ENCODE data around the gene NEO1. TPM values are rescaled to one million over a fixed set of nuclear protein-coding genes. Genes with fewer than 3 reads are reported as not detected.

The NEO1 gene
- polyA plus RNA-seq, 1 of the 3 experiments (the other 2 are of a cell fraction) = 13.1 TPM

- TF ChIP-seq TAF1 (IDR thresholded peaks at IDR 0.05; ENCODE audit: borderline replicate concordance, low read depth, low read length) (no peak), NRF1 (IDR thresholded peaks at IDR 0.05; ENCODE audit: low read depth, low read length) (no peak), RCOR1 (IDR thresholded peaks at IDR 0.05; ENCODE audit: low read length) (no peak), RAD21 (IDR thresholded peaks at IDR 0.05; ENCODE audit: low read length) (no peak), ELF1 (IDR thresholded peaks at IDR 0.05) (no peak), SMC3 (IDR thresholded peaks at IDR 0.05; ENCODE audit: low read depth, low read length) (no peak), EP300 (IDR thresholded peaks at IDR 0.05; ENCODE audit: borderline replicate concordance in 1 of 2, low read depth in 1 of 2, low read length in 1 of 2) (no peak), TCF12 (IDR thresholded peaks at IDR 0.05) (no peak), FOXJ3 (CRISPR knock-in tag; IDR thresholded peaks at IDR 0.05) (no peak), ZBTB33 (IDR thresholded peaks at IDR 0.05; ENCODE audit: borderline replicate concordance, low read depth) (no peak), MXI1 (IDR thresholded peaks at IDR 0.05; ENCODE audit: low read depth, low read length) (no peak), GABPA (IDR thresholded peaks at IDR 0.05; ENCODE audit: low read depth) (no peak)
- TF ChIP-seq, protein P1, sequence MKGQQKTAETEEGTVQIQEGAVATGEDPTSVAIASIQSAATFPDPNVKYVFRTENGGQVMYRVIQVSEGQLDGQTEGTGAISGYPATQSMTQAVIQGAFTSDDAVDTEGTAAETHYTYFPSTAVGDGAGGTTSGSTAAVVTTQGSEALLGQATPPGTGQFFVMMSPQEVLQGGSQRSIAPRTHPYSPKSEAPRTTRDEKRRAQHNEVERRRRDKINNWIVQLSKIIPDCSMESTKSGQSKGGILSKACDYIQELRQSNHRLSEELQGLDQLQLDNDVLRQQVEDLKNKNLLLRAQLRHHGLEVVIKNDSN (IDR thresholded peaks at IDR 0.05; ENCODE audit: borderline replicate concordance, low read depth) = no peak
Measured at GRCh38 chr15:73142802-73143762, 90.8 kb downstream of the NEO1 start (continued).

GRCh38 chr15:73143763-73144155 is 91.5 kb downstream of the NEO1 start:
- H4K20me1 ChIP-seq (ENCODE audit: insufficient read depth) = no peaks in the 10 kb centered on the region
- POLR2A ChIA-PET = no interaction called here

More at GRCh38 chr15:73143763-73144155, 91.5 kb downstream of the NEO1 start:
- Histone ChIP-seq H3K4me3 (ENCODE audit: low read depth in 2 of 2, low read length in 1 of 2) (no peak overlapping the region), H3K9me2 (no peaks in the 10 kb centered on the region), H3F3A (replicated peaks; ENCODE audit: insufficient read depth) (no peaks in the 10 kb centered on the region), H3K9ac (no peak overlapping the region), H3K27ac (ENCODE audit: low read depth in 2 of 2, low read length in 1 of 2) (no peak overlapping the region), H3K36me3 (replicated peaks in 1 of 2; ENCODE audit: control insufficient read depth in 1 of 2, insufficient read depth in 2 of 2, low read length in 1 of 2) (no peaks in the 10 kb centered on the region), H3K4me1 (ENCODE audit: control insufficient read depth in 1 of 2, insufficient read depth in 2 of 2, low read depth in 1 of 2, low read length in 1 of 2) (peaks cover 11 to 18% of the 10 kb centered on the region in 2 experiments; a peak in 3 of 4 replicates), H2AFZ (ENCODE audit: low read depth) (no peak overlapping the region), H3K9me3 (no peaks in the 10 kb centered on the region), H3K79me2 (ENCODE audit: insufficient read depth) (no peaks in the 10 kb centered on the region), H3K27me3 (ENCODE audit: insufficient read depth) (no peaks in the 10 kb centered on the region), H3K4me2 (no peak overlapping the region)
- TF ChIP-seq RAD21 (IDR thresholded peaks at IDR 0.05; ENCODE audit: low read length) = no peak
- no peak for TF ChIP-seq JUND (IDR thresholded peaks at IDR 0.05)
- no peak for TF ChIP-seq MEF2A (IDR thresholded peaks at IDR 0.05; ENCODE audit: borderline replicate concordance, low read depth)
- TF ChIP-seq, protein P1 (IDR thresholded peaks at IDR 0.05; ENCODE audit: borderline replicate concordance, low read depth) = no peak
- 95% methylated on average over 1 of the region's 1 CpG for WGBS (ENCODE audit: low lambda C conversion rate)
- CTCF ChIA-PET = no interaction called here
- no peak for DNase-seq
